Astrocyte (in vitro differentiated cells and primary cell): ENCODE measurements around the gene MSRB3. TPM values are rescaled to one million over a fixed set of nuclear protein-coding genes. Genes with fewer than 3 reads are reported as not detected.

Source experiments
- DNase-seq: peaks from one replicate; pipeline ENCODE4 v3.0.0-alpha.2; 2010; ENCODE audit warnings: low read depth
- FAIRE-seq: peaks from 2 replicates; lab custom pipeline; 2011; peaks lifted over from hg19 to GRCh38; lab: Jason Lieb, UNC
- H2AFZ ChIP-seq: 2 replicates; pipeline ENCODE4 v1.6.0; 2012; ENCODE audit warnings: low read depth, low read length, inconsistent platforms
- H3K27ac ChIP-seq: 2 replicates; pipeline ENCODE4 v1.5.1; 2011; ENCODE audit warnings: low read depth, low read length, inconsistent platforms
- H3K27me3 ChIP-seq: 2 replicates; pipeline ENCODE4 v1.6.0; 2011; ENCODE audit warnings: low read length, inconsistent platforms; ENCODE audit not compliant: insufficient read depth
- H3K36me3 ChIP-seq: 2 replicates; pipeline ENCODE4 v1.5.1; 2011; ENCODE audit warnings: low read length, inconsistent platforms; ENCODE audit not compliant: insufficient read depth
- H3K4me1 ChIP-seq: 2 replicates; pipeline ENCODE4 v1.5.1; 2011; ENCODE audit warnings: low read length, inconsistent platforms; ENCODE audit not compliant: insufficient read depth
- H3K4me2 ChIP-seq: 2 replicates; pipeline ENCODE4 v1.6.0; 2012; ENCODE audit warnings: low read length, inconsistent platforms
- H3K4me3 ChIP-seq: 2 replicates; pipeline ENCODE4 v1.5.1; 2011; ENCODE audit warnings: low read depth, mild to moderate bottlenecking, low read length, inconsistent platforms; ENCODE audit not compliant: insufficient read depth
- H3K79me2 ChIP-seq: 2 replicates; pipeline ENCODE4 v1.6.0; 2012; ENCODE audit warnings: mild to moderate bottlenecking, low read length, inconsistent platforms; ENCODE audit not compliant: insufficient read depth
- H3K9ac ChIP-seq: 2 replicates; pipeline ENCODE4 v1.6.0; 2012; ENCODE audit warnings: mild to moderate bottlenecking, low read length, inconsistent platforms
- H3K9me3 ChIP-seq: 2 replicates; pipeline ENCODE4 v1.5.1; 2012; ENCODE audit warnings: low read depth, mild to moderate bottlenecking, low read length, inconsistent platforms; ENCODE audit not compliant: insufficient read depth
- H4K20me1 ChIP-seq: 2 replicates; pipeline ENCODE4 v1.6.0; 2012; ENCODE audit warnings: low read length, inconsistent platforms; ENCODE audit not compliant: insufficient read depth
- H3K27ac Mint-ChIP-seq: one replicate; pipeline ENCODE4 v1.8.0; 2021; ENCODE audit warnings: mild to moderate bottlenecking, mixed read lengths; ENCODE audit not compliant: unreplicated experiment
- H3K27me3 Mint-ChIP-seq: one replicate; pipeline ENCODE4 v1.8.0; 2021; ENCODE audit warnings: low read depth, mixed read lengths; ENCODE audit not compliant: unreplicated experiment
- H3K36me3 Mint-ChIP-seq: one replicate; pipeline ENCODE4 v1.8.0; 2021; ENCODE audit warnings: low read depth, mixed read lengths; ENCODE audit not compliant: unreplicated experiment
- H3K4me1 Mint-ChIP-seq: one replicate; pipeline ENCODE4 v1.8.0; 2021; ENCODE audit warnings: low read depth, mixed read lengths; ENCODE audit not compliant: unreplicated experiment
- H3K4me3 Mint-ChIP-seq: one replicate; pipeline ENCODE4 v1.8.0; 2021; ENCODE audit warnings: mild to moderate bottlenecking, moderate library complexity, mixed read lengths; ENCODE audit not compliant: unreplicated experiment
- H3K9me3 Mint-ChIP-seq: one replicate; pipeline ENCODE4 v1.8.0; 2021; ENCODE audit warnings: mild to moderate bottlenecking, mixed read lengths; ENCODE audit not compliant: unreplicated experiment
- EZH2 ChIP-seq: IDR thresholded peaks from 2 replicates; pipeline ENCODE4 v1.6.1; 2012; ENCODE audit warnings: mild to moderate bottlenecking, low read length, inconsistent platforms; ENCODE audit not compliant: insufficient read depth
- total RNA-seq: library from RNA; stranded (reverse); gene quantifications from 2 replicates; pipeline ENCODE4 v1.2.1, GENCODE V29; 2021
- TF ChIP-seq, protein P1 (sequence below): IDR thresholded peaks from 2 replicates; pipeline ENCODE4 v1.5.1; 2011; ENCODE audit warnings: low read depth, mild to moderate bottlenecking, inconsistent platforms, low read length, moderate library complexity; ENCODE audit not compliant: insufficient read depth

Gene MSRB3
- total RNA-seq, 1 donor from 2014 or later, result 73.0 TPM

DNA sequence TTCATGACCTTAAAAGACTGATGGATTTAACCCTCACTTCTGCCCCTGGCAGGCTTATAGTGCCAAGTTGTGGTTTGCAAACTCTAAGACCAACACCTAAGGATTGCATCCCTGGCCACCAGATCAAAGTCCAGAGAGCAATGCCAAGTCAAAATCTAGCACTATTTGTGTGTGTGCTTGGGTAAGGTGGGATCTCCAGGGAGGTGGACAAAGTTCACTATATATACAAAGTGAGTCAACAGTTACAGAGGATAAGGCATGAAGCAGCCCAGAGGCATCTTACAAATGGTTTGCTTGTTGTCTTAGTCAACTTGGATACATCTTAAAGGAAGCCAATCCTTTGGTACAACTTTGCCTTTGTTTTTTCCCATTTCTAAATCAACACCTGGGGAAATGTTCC, 137.3 kb downstream of the MSRB3 start:
- Histone ChIP-seq H3K27ac (no peak overlapping the region), H3K9me3 (no peaks in the 10 kb centered on the region), H3K4me1 (no peaks in the 10 kb centered on the region), H3K4me2 (no peak overlapping the region), H3K4me3 (no peak overlapping the region), H4K20me1 (no peaks in the 10 kb centered on the region), H3K9ac (no peak overlapping the region), H2AFZ (no peak overlapping the region), H3K79me2 (no peaks in the 10 kb centered on the region), H3K27me3 (no peaks in the 10 kb centered on the region), H3K36me3 (no peaks in the 10 kb centered on the region)
- DNase-seq, result no peak
- H3K36me3 Mint-ChIP-seq, result peaks cover 21% of the 10 kb centered on the region
- H3K4me3 Mint-ChIP-seq, result no peak overlapping the region
- TF ChIP-seq EZH2, result no peak
- TF ChIP-seq, protein P1, sequence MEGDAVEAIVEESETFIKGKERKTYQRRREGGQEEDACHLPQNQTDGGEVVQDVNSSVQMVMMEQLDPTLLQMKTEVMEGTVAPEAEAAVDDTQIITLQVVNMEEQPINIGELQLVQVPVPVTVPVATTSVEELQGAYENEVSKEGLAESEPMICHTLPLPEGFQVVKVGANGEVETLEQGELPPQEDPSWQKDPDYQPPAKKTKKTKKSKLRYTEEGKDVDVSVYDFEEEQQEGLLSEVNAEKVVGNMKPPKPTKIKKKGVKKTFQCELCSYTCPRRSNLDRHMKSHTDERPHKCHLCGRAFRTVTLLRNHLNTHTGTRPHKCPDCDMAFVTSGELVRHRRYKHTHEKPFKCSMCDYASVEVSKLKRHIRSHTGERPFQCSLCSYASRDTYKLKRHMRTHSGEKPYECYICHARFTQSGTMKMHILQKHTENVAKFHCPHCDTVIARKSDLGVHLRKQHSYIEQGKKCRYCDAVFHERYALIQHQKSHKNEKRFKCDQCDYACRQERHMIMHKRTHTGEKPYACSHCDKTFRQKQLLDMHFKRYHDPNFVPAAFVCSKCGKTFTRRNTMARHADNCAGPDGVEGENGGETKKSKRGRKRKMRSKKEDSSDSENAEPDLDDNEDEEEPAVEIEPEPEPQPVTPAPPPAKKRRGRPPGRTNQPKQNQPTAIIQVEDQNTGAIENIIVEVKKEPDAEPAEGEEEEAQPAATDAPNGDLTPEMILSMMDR, result no peak
- H3K27me3 Mint-ChIP-seq, result no peaks in the 10 kb centered on the region
- H3K27ac Mint-ChIP-seq, result no peak overlapping the region
- peak; percentile 78 for FAIRE-seq
- H3K4me1 Mint-ChIP-seq, result peaks cover 11% of the 10 kb centered on the region
- H3K9me3 Mint-ChIP-seq, result peaks cover 5% of the 10 kb centered on the region

DNA sequence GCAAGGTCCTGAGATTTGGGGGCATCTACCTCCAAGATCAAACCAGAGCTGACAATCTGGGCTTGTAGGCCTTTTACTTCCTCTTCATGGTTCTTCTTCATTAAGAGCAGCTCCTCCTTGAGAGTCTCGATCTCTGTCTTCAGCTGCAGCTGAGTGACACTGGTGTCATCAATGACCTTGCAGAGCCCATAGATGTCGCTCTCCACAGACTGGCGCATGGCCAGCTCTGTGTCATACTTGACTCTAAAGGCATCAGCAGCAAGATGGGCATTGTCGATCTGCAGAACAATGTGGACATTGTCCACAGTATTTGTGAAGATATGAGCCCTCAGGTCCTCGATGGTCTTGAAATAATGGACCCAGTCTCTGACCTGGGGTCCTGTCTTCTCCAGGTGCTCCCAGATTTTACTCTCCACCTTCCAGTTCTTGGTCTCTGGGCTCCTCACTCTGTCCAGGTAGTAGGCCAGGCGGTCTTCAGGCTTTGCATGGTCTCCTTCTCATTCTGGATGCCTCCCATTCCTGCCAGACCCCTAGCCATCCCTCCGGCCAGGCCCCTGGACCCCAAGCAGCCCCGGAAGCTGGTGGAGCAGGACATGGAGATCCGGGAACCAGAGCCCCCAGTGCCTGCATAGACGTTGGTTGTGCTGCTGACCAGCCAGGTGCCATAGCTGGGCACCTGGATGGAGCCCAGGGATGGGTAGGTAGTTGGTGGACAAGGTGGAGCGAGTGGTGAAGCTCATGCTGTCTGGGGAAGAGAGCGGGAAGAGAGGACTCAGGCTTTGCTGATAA, 141.0 kb downstream of the MSRB3 start:
- no peak overlapping the region for H2AFZ ChIP-seq
- TF ChIP-seq, protein P1, result no peak
- no peak for TF ChIP-seq EZH2
- no peaks in the 10 kb centered on the region for H4K20me1 ChIP-seq
- H3K27me3 ChIP-seq, result no peaks in the 10 kb centered on the region
- no peak overlapping the region for H3K9ac ChIP-seq
- H3K9me3 ChIP-seq, result peaks cover 7% of the 10 kb centered on the region
- H3K27ac ChIP-seq, result no peak overlapping the region
- Mint-ChIP-seq H3K9me3 (peaks cover 12% of the 10 kb centered on the region), H3K4me3 (peak overlapping the region; percentile 5), H3K27ac (no peak overlapping the region), H3K27me3 (no peaks in the 10 kb centered on the region), H3K36me3 (peaks cover 34% of the 10 kb centered on the region), H3K4me1 (peaks cover 11% of the 10 kb centered on the region)
- peaks cover under 1% of the 10 kb centered on the region for H3K79me2 ChIP-seq
- no peak overlapping the region for H3K4me2 ChIP-seq
- H3K4me3 ChIP-seq, result no peak overlapping the region
- H3K36me3 ChIP-seq, result peaks cover 3% of the 10 kb centered on the region
- DNase-seq, result no peak
- H3K4me1 ChIP-seq, result no peaks in the 10 kb centered on the region
- peak; percentile 17 for FAIRE-seq

GRCh38 chr12:65420941-65421340, 142.5 kb downstream of the MSRB3 start:
- H3K4me3 Mint-ChIP-seq, result no peak overlapping the region
- Histone ChIP-seq H3K9me3 (peaks cover 7% of the 10 kb centered on the region), H3K9ac (no peak overlapping the region), H3K4me2 (no peak overlapping the region), H4K20me1 (no peaks in the 10 kb centered on the region), H3K79me2 (peaks cover 3% of the 10 kb centered on the region), H3K27me3 (no peaks in the 10 kb centered on the region), H3K36me3 (peaks cover 3% of the 10 kb centered on the region), H3K27ac (no peak overlapping the region), H2AFZ (no peak overlapping the region), H3K4me3 (no peak overlapping the region), H3K4me1 (no peaks in the 10 kb centered on the region)
- H3K4me1 Mint-ChIP-seq, result peaks cover 11% of the 10 kb centered on the region
- H3K9me3 Mint-ChIP-seq, result peaks cover 12% of the 10 kb centered on the region
- DNase-seq, result peak; percentile 24
- FAIRE-seq, result no peak
- H3K27me3 Mint-ChIP-seq, result no peaks in the 10 kb centered on the region
- H3K36me3 Mint-ChIP-seq, result peaks cover 32% of the 10 kb centered on the region
- no peak for TF ChIP-seq EZH2
- TF ChIP-seq, protein P1, result no peak
- no peak overlapping the region for H3K27ac Mint-ChIP-seq
